ENCODE data around the gene ATP1B2. TPM values are rescaled to one million over a fixed set of nuclear protein-coding genes. Genes with fewer than 3 reads are reported as not detected.

ATP1B2 gene
- total and polyA plus RNA-seq, 2 of the 8 experiments (the other 6 are each of a cell fraction or from before 2014, with no cell fraction given): 9.1 to 21.0 TPM

- H2AK5ac ChIP-seq (ENCODE audit: low read depth, low read length): no peak overlapping the region
- no peak overlapping the region for H3K18ac ChIP-seq (ENCODE audit: extremely low read depth, low read length)
- H3K4me3 ChIP-seq (ENCODE audit: extremely low read depth in 1 of 4, insufficient read depth in 2 of 4, low read depth in 3 of 4, low read length in 4 of 4): no peak overlapping the region
- no peak overlapping the region for H2BK20ac ChIP-seq (ENCODE audit: low read length)
- WGBS, 2 experiments (ENCODE audit: extremely low coverage in 1 of 2, insufficient coverage in 1 of 2, insufficient read length in 1 of 2, insufficient replicate concordance in 2 of 2, low coverage in 1 of 2, low lambda C conversion rate in 2 of 2, missing lambda C conversion rate in 1 of 2): 94% methylated on average over 4 of the region's 4 CpGs; no CpG with 5 or more reads in 1 of the 2 experiments
- H3K9ac ChIP-seq (replicated peaks in 1 of 4; ENCODE audit: extremely low read depth in 1 of 4, low read depth in 3 of 4, low read length in 3 of 4): no peak overlapping the region
- POLR2A ChIA-PET (ENCODE audit: partially characterized antibody): interaction anchor here (11.4 kb wide), 1 partner anchor 10 kb away, joined by 186 read pairs; the partner anchor contains the start of genes TP53 and WRAP53
- no peaks in the 10 kb centered on the region for H3K79me2 ChIP-seq (ENCODE audit: control insufficient read depth in 1 of 2, insufficient read depth in 2 of 2, low read length in 2 of 2)
- H4K20me1 ChIP-seq (replicated peaks in 1 of 2; ENCODE audit: control insufficient read depth in 1 of 2, insufficient read depth in 2 of 2, low read length in 2 of 2): peaks cover 0 to 2% of the 10 kb centered on the region in 2 experiments
- no peak overlapping the region for H2BK5ac ChIP-seq (ENCODE audit: low read depth, low read length)
- no peak overlapping the region for H3K23ac ChIP-seq (ENCODE audit: insufficient read length)
- H3K4me2 ChIP-seq (ENCODE audit: insufficient read depth in 1 of 2, low read depth in 2 of 2, low read length in 2 of 2): no peak overlapping the region
- no peaks in the 10 kb centered on the region for H3K23me2 ChIP-seq (ENCODE audit: low read depth, low read length)
- CTCF ChIA-PET (ENCODE audit: partially characterized antibody): no interaction called here
- no peaks in the 10 kb centered on the region for H3K79me1 ChIP-seq (ENCODE audit: low read depth, low read length)
- H4K8ac ChIP-seq (ENCODE audit: extremely low read depth, insufficient read depth, low read length): no peak overlapping the region
- no peak overlapping the region for H4K5ac ChIP-seq (ENCODE audit: insufficient read length, low read depth, low read length)
- no peak overlapping the region for H2BK120ac ChIP-seq (replicated peaks; ENCODE audit: low read depth, low read length)
- H3K14ac ChIP-seq (ENCODE audit: insufficient read length): no peak overlapping the region
- H3K56ac ChIP-seq (replicated peaks; ENCODE audit: insufficient read length, low read depth, low read length): no peak overlapping the region
- peaks cover 4 to 9% (median 6%) of the 10 kb centered on the region in 4 experiments; a peak in 5 of 8 replicates for H3K36me3 ChIP-seq (ENCODE audit: control insufficient read depth in 2 of 4, insufficient read depth in 4 of 4, low read length in 3 of 4)
- peaks cover 0 to under 1% (median under 1%) of the 10 kb centered on the region in 4 experiments; a peak in 5 of 7 replicates for H3K4me1 ChIP-seq (replicated peaks in 1 of 4; ENCODE audit: control insufficient read depth in 3 of 4, insufficient read depth in 4 of 4, low read length in 3 of 4)
- no peak overlapping the region for H2BK15ac ChIP-seq (ENCODE audit: low read length)
- FAIRE-seq (no peak), DNase-seq (ENCODE audit: low read depth in 1 of 2, low spot score in 2 of 2) (no peak)
- H3K9me3 ChIP-seq (ENCODE audit: insufficient read depth in 2 of 2, low read depth in 1 of 2, low read length in 1 of 2): no peaks in the 10 kb centered on the region
- no peak overlapping the region for H3K27ac ChIP-seq (ENCODE audit: low read depth, low read length)
- no peak overlapping the region for H4K91ac ChIP-seq (replicated peaks; ENCODE audit: insufficient read length, low read length)
- no peak overlapping the region for H3K4ac ChIP-seq (replicated peaks; ENCODE audit: insufficient read length, low read depth, low read length)
- H2BK12ac ChIP-seq (ENCODE audit: low read depth, low read length): no peak overlapping the region
- H3K27me3 ChIP-seq (replicated peaks in 1 of 4; ENCODE audit: control insufficient read depth in 3 of 4, extremely low read depth in 1 of 4, insufficient read depth in 3 of 4, low read length in 3 of 4): no peaks in the 10 kb centered on the region
- no peak overlapping the region for H2AFZ ChIP-seq (ENCODE audit: low read length)
- TF ChIP-seq RFX5 (IDR thresholded peaks at IDR 0.05; ENCODE audit: borderline replicate concordance, low read depth, low read length): no peak
- TF ChIP-seq KDM4A (IDR thresholded peaks at IDR 0.05; ENCODE audit: low read depth, low read length, severe bottlenecking): no peak
- no peak for TF ChIP-seq CHD2 (IDR thresholded peaks at IDR 0.05; ENCODE audit: low read length)
- no peak for TF ChIP-seq EGR1 (IDR thresholded peaks at IDR 0.05; ENCODE audit: borderline replicate concordance, low read depth, low read length)
- TF ChIP-seq MAX (IDR thresholded peaks at IDR 0.05): no peak
- TF ChIP-seq POLR2A (IDR thresholded peaks at IDR 0.05; ENCODE audit: control extremely low read depth in 1 of 2, low read depth in 2 of 2, low read length in 2 of 2): no peak
- TF ChIP-seq ATF3 (IDR thresholded peaks at IDR 0.05; ENCODE audit: insufficient read depth, low read depth, low read length): no peak
- no peak for TF ChIP-seq E2F6 (IDR thresholded peaks at IDR 0.05)
- TF ChIP-seq KDM5A (IDR thresholded peaks at IDR 0.05; ENCODE audit: low read length): no peak
- no peak for TF ChIP-seq CTBP2 (IDR thresholded peaks at IDR 0.05; ENCODE audit: borderline replicate concordance, insufficient read depth, insufficient read length, low read length)
- TF ChIP-seq SIRT6 (IDR thresholded peaks at IDR 0.05; ENCODE audit: low read length): no peak
- TF ChIP-seq ASH2L (IDR thresholded peaks at IDR 0.05; ENCODE audit: low read length): no peak
These were observed 47.3 kb downstream of the ATP1B2 start for GRCh38 chr17:7697828-7698588.

Data from H1 (cell line).